NOMO-1 treated with DMSO at 0.1 percent for 48 hours (cell line): ENCODE measurements around the gene LMBR1.
"Not testable (repeated sequence)": the region's sequence is repeated elsewhere in the genome, so short reads cannot be mapped to it uniquely, and the experiment has no call there.

Experiments used
- DNase-seq: peaks from one replicate; lab custom pipeline; 2025; ENCODE audit not compliant: unreplicated experiment; lab: John Stamatoyannopoulos, UW

Gene LMBR1

GRCh38 chr7:156854654-156855053, 38.3 kb downstream of the LMBR1 start:
- DNase-seq: no peak

GRCh38 chr7:156848979-156849378, 44.0 kb downstream of the LMBR1 start:
- no peak for DNase-seq

GRCh38 chr7:156845379-156846101, 47.4 kb downstream of the LMBR1 start:
- no peak for DNase-seq

GRCh38 chr7:156843582-156843981, 49.4 kb downstream of the LMBR1 start:
- DNase-seq: not testable (repeated sequence)

GRCh38 chr7:156843157-156843556, 49.8 kb downstream of the LMBR1 start:
- no peak for DNase-seq

- no peak for DNase-seq
Measured at GRCh38 chr7:156842740-156843140, 50.2 kb downstream of the LMBR1 start.

GRCh38 chr7:156842317-156842716, 50.7 kb downstream of the LMBR1 start:
- no peak for DNase-seq

GRCh38 chr7:156841497-156841896, 51.5 kb downstream of the LMBR1 start:
- DNase-seq: no peak

GRCh38 chr7:156840134-156840533, 52.8 kb downstream of the LMBR1 start:
- no peak for DNase-seq

GRCh38 chr7:156836443-156836842, 56.5 kb downstream of the LMBR1 start:
- no peak for DNase-seq

- no peak for DNase-seq
Measured at GRCh38 chr7:156834462-156834861, 58.5 kb downstream of the LMBR1 start.

GRCh38 chr7:156833312-156833711, 59.7 kb downstream of the LMBR1 start:
- no peak for DNase-seq

- DNase-seq: peak; percentile 49
Measured at GRCh38 chr7:156832195-156832877, 60.6 kb downstream of the LMBR1 start.

GRCh38 chr7:156829669-156830336, 63.2 kb downstream of the LMBR1 start:
- DNase-seq: peak; percentile 50

GRCh38 chr7:156827587-156828203, 65.3 kb downstream of the LMBR1 start:
- no peak for DNase-seq

GRCh38 chr7:156823435-156823834, 69.5 kb downstream of the LMBR1 start:
- peak; percentile 47 for DNase-seq

GRCh38 chr7:156820445-156821063, 72.4 kb downstream of the LMBR1 start:
- no peak for DNase-seq

GRCh38 chr7:156819733-156820295, 73.2 kb downstream of the LMBR1 start:
- no peak for DNase-seq

GRCh38 chr7:156818133-156818532, 74.8 kb downstream of the LMBR1 start:
- no peak for DNase-seq

- DNase-seq: peak; percentile 19
Measured at GRCh38 chr7:156816943-156817572, 75.9 kb downstream of the LMBR1 start.
